ENCODE measurements around the gene CSF1. TPM values are rescaled to one million over a fixed set of nuclear protein-coding genes. Genes with fewer than 3 reads are reported as not detected.

Gene CSF1
- total and polyA plus RNA-seq, 12 donors, result 6.3 to 26.2 (median 13.0) TPM

GRCh38 chr1:109922326-109922725, 11.7 kb downstream of the CSF1 start:
- intact Hi-C loops (cut with DNase I), result loop anchor here in 3 of 10 donors (5.0 to 10.0 kb wide), 2 partner anchors 52 to 60 kb away; partner anchors contain the start of gene AHCYL1 (in 2 of the 3)
- Histone ChIP-seq H3K27ac (no peak overlapping the region), H3K27me3 (no peaks in the 10 kb centered on the region), H3K36me3 (peaks cover 6 to 100% (median 82%) of the 10 kb centered on the region in 9 donors), H3K9me3 (no peaks in the 10 kb centered on the region), H3K4me3 (no peak overlapping the region), H3K4me1 (peaks cover 2 to 43% (median 11%) of the 10 kb centered on the region in 9 donors)
- ATAC-seq (no peak), DNase-seq (no peak)
- 86 to 88% methylated on average over 8 of the region's 8 CpGs for WGBS, 2 donors
- TF ChIP-seq CTCF (IDR thresholded peaks at IDR 0.05), result no peak

- H3K4me1 ChIP-seq, result peaks cover 9 to 49% (median 19%) of the 10 kb centered on the region in 9 donors
- 84 to 88% methylated on average over 17 of the region's 17 CpGs for whole genome bisulfite sequencing, 2 donors
- intact Hi-C loops (cut with DNase I), result loop anchor here in 3 of 10 donors (5.0 to 10.0 kb wide), 2 partner anchors 51 to 59 kb away; partner anchors contain the start of gene AHCYL1 (in 2 of the 3)
- ATAC-seq (no peak), DNase-seq (no peak)
- TF ChIP-seq CTCF (IDR thresholded peaks at IDR 0.05), result peak; percentile 20 to 58 (median 46)
- H3K36me3 ChIP-seq, result peaks cover 6 to 94% (median 72%) of the 10 kb centered on the region in 9 donors
- H3K4me3 ChIP-seq, result no peak overlapping the region
- peak overlapping the region in 2 of 10 donors; percentile 16 to 48 for H3K27ac ChIP-seq
- no peaks in the 10 kb centered on the region for H3K9me3 ChIP-seq
- no peaks in the 10 kb centered on the region for H3K27me3 ChIP-seq
These were observed 12.7 kb downstream of the CSF1 start for GRCh38 chr1:109923131-109923945.

- Histone ChIP-seq H3K4me1 (peaks cover 13 to 54% (median 25%) of the 10 kb centered on the region in 9 donors), H3K27ac (peak overlapping the region in 2 of 10 donors; percentile 16 to 48), H3K9me3 (no peaks in the 10 kb centered on the region), H3K4me3 (no peak overlapping the region), H3K27me3 (no peaks in the 10 kb centered on the region), H3K36me3 (peaks cover 6 to 94% (median 67%) of the 10 kb centered on the region in 9 donors)
- no peak for ATAC-seq
- DNase-seq, result no peak
- no peak for TF ChIP-seq CTCF (IDR thresholded peaks at IDR 0.05)
- WGBS, 2 donors, result 92 to 95% methylated on average over 12 of the region's 12 CpGs
- intact Hi-C loops (cut with DNase I), result loop anchor here in 3 of 10 donors (5.0 to 10.0 kb wide), 2 partner anchors 51 to 58 kb away; partner anchors contain the start of gene AHCYL1 (in 2 of the 3)
These were observed 13.3 kb downstream of the CSF1 start for GRCh38 chr1:109923946-109924275.

GRCh38 chr1:109924316-109924715, 13.7 kb downstream of the CSF1 start:
- Histone ChIP-seq H3K27me3 (no peaks in the 10 kb centered on the region), H3K27ac (peak overlapping the region in 1 of 10 donors; percentile 45), H3K36me3 (peaks cover 6 to 94% (median 68%) of the 10 kb centered on the region in 9 donors), H3K4me1 (peaks cover 16 to 58% (median 29%) of the 10 kb centered on the region in 9 donors), H3K4me3 (no peak overlapping the region), H3K9me3 (no peaks in the 10 kb centered on the region)
- intact Hi-C loops (cut with DNase I), result loop anchor here in 3 of 10 donors (5.0 to 10.0 kb wide), 2 partner anchors 50 to 58 kb away; partner anchors contain the start of gene AHCYL1 (in 2 of the 3)
- WGBS, 2 donors, result 79 to 82% methylated on average over 5 of the region's 5 CpGs
- no peak for DNase-seq
- no peak for ATAC-seq
- TF ChIP-seq CTCF (IDR thresholded peaks at IDR 0.05), result no peak
